Measurements from ENCODE around the gene RCE1.
"Not testable (repeated sequence)": the region's sequence is repeated elsewhere in the genome, so short reads cannot be mapped to it uniquely, and the experiment has no call there.

RCE1 gene, protein sequence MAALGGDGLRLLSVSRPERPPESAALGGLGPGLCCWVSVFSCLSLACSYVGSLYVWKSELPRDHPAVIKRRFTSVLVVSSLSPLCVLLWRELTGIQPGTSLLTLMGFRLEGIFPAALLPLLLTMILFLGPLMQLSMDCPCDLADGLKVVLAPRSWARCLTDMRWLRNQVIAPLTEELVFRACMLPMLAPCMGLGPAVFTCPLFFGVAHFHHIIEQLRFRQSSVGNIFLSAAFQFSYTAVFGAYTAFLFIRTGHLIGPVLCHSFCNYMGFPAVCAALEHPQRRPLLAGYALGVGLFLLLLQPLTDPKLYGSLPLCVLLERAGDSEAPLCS

DNA sequence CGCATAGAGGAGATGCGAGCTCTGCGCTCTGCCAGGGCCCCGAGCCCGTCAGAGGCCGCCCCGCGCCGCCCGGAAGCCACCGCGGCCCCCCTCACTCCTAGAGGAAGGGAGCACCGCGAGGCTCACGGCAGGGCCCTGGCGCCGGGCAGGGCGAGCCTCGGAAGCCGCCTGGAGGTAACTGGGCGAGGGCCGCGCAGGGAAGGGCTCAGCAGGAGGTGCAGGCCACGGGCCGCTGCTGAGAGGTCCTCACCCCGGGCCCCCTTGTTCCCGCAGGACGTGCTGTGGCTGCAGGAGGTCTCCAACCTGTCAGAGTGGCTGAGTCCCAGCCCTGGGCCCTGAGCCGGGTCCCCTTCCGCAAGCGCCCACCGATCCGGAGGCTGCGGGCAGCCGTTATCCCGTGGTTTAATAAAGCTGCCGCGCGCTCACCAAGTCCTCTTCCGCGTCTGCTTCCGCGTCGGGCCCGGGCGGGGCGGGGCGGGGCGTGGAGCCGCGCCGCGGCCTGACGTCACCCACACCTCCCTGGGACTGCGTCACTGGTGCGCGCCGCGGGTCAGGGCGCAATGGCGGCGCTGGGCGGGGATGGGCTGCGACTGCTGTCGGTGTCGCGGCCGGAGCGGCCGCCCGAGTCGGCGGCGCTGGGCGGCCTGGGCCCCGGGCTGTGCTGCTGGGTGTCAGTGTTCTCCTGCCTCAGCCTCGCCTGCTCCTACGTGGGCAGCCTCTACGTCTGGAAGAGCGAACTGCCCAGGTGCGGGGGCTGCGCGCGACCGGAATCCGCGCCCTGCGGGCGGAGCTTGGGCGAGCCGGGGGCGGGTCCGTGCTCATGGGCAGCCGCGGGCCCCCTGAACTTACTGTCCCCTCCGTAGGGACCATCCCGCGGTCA lies at the start of gene RCE1:
RCE1 (plus strand) TSS at position 546 of the 880 bp plus-strand sequence; CDS start at position 561, 15 bp downstream.
- peak; percentile 95 for DNase-seq
- peak; percentile 94 for ATAC-seq

DNA sequence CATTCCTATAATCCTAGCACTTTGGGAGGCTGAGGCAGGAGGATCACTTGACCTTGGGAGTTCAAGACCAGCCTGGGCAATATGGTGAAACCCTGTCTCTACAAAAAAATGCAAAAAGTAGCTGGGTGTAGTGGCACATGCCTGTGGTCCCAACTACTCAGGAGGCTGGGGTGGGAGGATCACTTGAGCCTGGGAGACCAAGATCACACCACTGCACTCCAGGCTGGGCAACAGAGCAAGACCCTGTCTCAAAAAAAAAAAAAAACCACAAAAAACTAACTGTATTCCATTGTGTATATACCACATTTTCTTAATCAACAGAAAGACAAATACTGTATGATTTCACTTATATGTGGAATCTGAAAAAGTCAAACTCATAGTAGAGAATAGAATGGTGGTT lies 43.4 kb upstream of the RCE1 start:
- not testable (repeated sequence) for DNase-seq, ATAC-seq

DNA sequence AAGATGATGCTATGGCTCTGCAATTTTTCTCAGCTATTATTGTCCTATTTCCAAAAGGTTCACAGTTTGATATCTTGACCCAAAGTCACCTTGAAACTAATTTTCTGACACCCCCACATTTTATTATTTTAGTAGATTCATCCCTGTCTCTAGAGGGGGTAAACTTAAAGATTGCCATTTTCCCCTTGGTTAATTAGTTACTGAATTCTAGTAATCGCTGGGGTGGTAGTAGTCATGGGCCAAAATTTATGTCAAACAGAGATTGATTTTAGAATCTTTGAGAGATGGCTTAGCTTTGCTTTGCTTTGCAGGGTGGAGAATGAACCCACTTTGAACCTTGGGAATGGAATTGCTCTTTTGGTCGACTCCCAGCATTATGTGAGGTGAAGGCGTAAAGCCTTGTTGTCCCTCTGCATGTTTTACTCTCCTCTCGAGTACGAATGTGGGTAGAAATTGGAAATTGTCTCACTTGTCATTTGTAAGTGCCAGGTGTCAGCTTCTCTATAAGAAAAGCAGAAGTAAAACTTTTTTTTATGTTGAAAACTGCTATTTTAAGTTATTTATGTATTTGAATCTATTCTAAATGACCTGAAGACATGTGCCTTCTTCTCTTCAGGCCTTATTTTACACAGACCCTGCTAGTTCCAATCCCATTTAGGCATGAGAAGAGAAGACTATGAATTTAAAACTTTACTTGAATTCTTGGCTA lies 42.4 kb upstream of the RCE1 start:
- DNase-seq (no peak), ATAC-seq (no peak)

DNA sequence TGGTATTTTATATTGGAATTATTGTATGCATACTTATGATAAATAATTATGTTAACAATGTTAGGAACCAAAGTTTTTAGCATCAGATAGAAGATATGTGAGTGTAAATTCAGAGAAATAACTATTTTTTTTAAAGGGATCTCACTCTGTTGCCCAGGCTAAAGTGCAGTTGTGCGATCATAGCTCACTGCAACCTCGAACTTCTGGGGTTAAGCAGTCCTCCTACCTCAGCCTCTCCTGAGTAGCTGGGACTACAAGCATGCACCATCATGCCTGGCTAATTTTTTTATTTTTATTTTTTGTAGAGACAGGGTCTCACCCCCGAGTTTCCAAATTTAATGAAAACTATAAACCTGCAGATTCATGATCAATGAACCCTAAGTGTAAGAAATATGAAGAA lies 33.6 kb upstream of the RCE1 start:
- DNase-seq (no peak), ATAC-seq (no peak)

DNA sequence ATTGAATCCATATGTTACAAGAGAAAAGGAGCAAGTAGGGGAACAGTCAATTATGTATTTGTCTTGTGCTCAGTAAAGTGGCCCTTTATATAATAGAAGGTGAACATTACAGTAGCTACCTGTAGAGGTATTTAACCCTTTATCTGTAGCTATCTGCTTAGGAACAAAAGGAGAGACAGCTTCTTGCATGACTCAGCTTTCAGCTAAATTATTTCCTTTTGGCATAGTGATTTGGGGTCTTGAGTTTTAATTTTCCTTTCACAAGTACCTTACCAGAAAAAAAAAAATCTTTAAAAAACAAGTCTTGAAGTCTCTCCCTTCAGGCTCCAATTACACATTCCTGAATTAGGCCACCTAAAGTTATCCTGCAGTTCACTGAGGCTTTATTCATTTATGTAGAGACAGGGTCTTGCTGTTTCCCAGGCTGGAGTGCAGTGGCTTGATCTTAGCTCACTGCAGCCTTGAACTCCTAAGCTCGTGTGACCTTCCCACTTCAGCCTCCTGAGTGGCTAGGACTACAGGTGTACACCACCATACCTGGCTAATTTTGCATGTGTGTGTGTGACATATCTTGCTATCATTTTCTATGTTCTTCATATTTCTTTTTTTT lies 32.6 kb upstream of the RCE1 start:
- ATAC-seq = no peak

DNA sequence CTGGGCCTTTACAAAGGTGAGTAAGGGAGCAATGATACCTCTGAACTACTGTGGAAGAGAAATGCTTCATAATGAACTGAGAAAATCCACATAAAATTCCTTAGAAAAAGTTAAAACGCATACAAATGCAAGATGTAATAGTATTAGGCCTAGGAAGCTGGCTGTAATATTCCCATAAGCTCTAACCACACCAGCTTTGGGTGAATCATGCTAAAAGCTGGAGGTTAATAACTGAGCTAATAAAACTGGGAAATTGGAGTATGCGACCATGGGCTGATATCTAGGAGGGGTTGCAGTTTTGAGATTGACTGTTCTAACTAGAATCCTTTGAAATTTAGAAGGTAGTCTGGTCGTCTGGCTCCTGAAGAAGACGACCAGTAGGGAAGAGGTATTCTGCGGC lies 28.6 kb upstream of the RCE1 start:
- DNase-seq (no peak), ATAC-seq (no peak)

More for the DNA sequence above, 32.6 kb upstream of the RCE1 start:
- no peak for DNase-seq

DNA sequence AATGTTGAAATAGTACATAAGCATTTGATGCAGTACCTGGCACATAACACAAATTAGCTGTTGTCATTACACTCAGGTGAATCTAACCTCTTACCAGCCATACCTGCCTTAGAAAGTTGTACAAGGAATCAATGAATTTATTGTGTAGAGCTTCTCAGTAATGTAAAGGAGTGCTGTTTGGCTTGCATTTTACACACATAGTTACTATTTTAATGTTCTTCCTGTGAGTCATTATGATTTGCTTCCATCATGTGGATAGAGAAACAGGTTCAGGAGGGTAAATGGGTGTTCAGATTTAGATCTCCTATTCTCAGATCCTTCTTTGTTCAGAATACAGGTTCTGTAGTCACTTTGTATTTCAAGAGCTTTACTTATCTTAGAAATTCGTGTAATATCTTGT lies 27.6 kb upstream of the RCE1 start:
- DNase-seq (no peak), ATAC-seq (no peak)

DNA sequence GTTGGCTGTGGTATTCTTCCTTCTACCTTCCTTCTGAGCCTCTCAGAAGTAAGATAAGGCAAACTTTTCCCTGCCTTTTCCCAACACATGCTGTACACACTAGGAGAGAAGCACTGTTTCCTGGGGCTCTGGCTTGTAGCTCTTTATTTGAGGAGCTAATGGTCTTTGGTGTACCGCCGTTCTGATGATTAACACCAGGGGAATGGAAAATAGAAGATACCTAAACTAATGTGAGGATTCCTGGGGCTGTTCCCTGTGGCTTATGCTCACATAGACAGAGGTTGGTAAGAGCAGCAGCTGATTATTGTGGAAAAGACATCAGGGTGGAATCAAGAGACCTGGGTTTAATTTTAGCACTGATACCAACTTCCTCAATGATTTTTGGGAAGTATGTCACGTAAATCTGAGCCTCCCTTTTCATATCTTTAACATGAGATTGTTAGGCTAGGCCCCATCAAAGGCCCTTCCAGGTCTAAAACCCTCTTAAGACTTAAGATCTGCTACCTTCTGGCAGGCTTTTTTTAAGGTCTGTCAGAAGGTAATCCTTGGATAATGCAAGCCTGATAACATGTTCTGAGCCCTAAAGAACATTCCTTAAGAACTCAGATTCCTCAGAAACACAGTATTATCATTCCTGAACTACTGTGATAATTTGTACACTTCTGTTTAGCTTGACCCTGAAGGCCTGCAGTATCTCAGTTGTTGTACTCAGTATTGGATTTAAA lies 24.8 kb upstream of the RCE1 start:
- DNase-seq (no peak), ATAC-seq (no peak)

DNA sequence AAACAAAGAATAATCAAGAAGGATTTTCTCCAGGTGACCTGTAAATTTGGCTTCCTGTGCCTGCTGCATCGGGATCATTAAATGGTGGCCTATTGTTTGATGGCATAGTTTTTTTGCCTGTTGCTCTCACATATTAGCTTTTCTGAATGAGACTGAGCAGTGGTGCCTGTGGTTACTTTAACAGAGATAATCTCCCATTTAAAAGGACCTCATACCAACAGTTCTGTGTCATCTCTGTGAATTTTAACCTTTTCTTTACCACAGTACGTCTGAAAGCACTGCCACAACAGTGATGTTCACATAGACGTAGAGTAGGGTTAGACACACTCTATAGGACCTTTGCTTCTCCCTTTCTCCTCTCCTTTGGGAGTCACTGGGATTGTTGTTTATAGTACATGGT lies 22.9 kb upstream of the RCE1 start:
- DNase-seq (no peak), ATAC-seq (no peak)

DNA sequence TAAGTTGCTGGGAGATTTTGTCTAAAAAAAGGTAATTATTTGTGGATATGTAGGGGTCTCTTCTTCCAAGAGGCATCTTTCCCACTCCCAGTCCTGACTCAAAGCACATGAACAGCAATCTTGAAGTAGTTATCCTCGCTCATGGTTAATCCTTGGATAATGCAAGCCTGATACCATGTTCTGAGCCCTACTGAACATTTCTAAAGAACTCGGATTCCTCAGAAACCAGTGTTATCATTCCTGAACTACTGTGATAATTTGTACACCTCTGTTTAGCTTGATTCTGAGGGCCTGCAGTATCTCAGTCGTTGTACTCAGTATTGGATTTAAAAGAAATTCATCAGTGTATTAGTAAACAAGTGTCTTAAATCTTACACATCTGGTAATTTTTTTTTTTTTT lies 22.3 kb upstream of the RCE1 start:
- ATAC-seq (no peak), DNase-seq (no peak)

DNA sequence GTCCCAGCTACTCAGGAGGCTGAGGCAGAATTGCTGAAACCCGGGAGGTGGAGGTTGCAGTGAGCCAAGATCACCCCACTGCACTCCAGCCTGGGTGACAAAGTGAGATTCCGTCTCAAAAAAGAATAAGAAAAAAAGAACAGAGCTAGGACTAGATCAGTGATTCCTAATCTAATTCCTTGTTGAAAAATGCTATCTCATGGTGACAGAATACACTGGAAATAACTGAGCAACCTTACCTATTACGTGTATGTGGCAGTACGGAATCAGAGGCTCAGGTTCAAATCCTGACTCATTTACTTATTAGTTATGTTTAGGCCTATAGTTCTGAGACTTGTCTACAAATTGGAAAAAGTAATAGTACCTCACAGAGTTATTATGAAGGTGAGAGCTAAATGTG lies 19.5 kb upstream of the RCE1 start:
- no peak for DNase-seq
- no peak for ATAC-seq

DNA sequence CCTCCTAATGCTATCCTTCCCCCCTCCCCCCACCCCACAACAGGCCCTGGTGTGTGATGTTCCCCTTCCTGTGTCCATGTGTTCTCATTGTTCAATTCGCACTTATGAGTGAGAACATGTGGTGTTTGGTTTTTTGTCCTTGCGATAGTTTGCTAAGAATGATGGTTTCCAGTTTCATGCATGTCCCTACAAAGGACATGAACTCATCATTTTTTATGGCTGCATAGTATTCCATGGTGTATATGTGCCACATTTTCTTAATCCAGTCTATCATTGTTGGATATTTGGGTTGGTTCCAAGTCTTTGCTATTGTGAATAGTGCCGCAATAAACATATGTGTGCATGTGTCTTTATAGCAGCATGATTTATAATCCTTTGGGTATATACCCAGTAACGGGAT lies 18.7 kb upstream of the RCE1 start:
- not testable (repeated sequence) for ATAC-seq, DNase-seq

DNA sequence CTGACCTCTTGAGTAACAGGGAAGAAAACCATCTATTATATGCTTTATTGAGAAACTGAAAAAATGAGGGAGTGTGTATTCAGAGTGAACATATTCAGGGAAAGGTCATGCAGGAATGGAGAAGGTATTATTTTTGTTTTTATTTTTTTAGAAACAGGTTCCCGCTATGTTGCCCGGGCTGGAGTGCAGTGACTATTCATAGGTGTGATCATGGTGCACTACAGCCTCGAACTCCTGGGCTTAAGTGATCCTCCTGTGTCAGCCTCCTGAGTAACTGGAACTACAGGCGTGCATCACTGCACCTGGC lies 8.7 kb upstream of the RCE1 start:
- ATAC-seq = no peak
- DNase-seq = no peak

DNA sequence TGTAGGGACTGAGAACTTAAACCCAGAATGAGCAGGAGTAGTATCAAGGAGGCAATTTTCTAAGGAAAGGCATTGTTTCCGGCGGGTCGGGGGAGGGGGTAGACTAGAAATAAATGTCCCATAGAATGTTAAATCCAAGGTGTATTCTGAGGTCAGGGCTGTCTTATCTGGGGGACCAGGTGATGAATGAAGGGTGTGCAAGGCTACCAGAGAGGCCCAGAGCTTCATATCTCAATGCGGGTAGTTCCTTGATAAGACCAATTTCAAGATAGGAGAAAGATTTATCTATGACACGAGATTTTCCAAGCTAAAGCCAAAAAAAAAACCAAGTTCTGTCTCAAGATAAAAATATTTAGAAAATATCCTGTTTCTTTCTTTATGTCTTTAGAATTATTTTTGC lies 8.3 kb upstream of the RCE1 start:
- DNase-seq = no peak
- no peak for ATAC-seq

DNA sequence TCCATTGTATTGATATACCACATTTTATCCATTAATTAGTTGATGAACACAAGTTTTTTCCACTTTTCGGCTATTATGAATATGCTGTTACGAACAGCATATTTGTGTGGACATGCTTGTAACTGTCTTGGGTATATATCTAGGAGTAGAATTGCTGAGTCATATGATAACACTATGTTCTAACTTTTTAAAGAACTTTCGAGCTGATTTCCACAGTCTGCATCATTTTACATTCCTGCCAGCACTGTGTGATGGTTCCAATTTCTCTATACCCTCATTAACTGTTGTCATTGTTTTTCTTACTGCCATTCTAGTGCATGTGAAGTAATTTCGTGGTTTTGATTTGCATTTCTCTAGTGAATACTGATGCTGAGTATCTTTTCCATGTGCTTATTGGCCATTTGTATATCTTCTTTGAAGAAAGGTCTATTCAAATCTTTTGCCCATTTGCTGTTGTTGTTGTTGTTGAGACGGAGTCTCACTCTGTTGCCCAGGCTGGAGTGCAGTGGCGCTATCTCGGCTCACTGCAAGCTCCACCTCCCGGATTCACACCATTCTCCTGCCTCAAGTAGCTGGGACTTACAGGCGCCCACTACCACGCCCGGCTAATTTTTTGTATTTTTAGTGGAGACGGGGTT lies 7.4 kb upstream of the RCE1 start:
- DNase-seq (no peak), ATAC-seq (no peak)

DNA sequence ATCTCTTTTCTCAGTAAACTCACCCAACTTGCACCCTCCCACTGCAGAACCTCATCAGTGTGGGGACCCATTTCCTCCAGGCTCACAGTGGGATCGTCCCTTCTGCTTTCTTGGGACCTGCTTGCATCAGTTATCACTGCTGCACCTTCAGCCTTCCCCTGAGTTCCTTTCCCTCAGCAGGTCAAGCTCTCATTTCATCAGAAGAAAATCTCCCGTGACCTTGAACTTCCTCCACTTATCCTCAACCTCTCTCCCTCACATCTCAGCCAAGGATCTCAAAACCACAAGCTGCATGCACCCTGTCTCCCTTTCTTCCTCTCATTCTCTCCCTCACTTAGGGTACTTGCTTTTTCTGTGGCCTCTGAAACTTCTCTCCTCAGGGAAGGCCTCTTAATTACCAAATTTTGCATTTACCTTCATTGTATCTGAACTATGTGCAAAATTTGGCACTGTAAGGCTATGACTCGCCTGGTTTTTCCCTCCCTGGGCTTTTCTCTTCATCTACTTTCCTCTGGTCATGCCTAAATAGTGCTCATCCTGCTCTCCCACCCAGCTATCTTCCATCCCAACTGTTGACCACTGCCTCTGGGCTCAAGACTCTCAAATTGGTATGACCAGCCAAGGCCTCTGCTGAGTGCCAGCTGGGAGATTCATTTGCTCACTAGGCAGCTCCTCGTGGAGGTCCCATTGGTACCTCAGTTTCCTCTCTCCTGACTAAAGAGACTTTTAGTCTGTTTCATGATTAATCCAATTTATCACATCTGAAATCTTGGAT lies 2.7 kb upstream of the RCE1 start:
- no peak for ATAC-seq
- no peak for DNase-seq

DNA sequence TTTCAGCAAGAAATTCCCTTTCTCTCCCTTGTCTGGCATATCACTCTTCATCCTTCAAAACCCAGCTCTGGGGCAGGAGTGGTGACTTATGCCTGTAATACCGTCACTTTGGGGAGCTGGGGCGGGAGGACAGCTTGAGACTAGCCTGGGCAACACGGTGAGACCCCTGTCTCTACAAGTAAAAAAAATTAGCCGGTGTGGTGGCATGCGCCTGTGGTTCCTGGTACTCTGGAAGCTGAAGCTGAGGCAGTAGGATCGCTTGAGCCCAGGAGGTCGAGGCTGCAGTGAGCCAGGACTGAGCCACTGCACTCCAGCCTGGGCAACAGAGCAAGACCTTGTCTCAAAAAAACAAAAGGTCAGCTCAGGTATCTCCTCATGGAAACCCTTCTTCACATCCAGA lies 1.4 kb upstream of the RCE1 start:
- ATAC-seq (no peak), DNase-seq (no peak)

DNA sequence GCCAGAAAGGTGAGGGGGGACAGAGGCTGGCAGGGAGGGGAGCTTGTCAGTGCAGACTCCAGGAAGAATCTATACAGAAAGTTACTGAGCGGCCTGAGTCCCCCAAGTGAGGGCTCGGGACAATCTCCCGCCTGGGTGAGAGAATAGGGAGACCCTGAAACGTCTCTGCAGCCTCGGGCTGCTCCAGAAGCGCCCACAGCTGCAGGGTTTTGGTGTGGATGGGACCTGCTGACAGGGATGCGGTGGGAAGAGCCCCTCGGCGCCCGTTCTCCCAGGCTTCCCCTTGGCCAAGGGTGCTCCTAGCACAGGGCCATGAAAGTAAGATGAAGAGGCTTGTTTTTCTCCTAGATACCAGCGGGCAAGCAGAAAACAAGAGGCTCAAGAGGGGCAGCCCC lies 743 bp upstream of the RCE1 start:
- no peak for DNase-seq
- no peak for ATAC-seq

DNA sequence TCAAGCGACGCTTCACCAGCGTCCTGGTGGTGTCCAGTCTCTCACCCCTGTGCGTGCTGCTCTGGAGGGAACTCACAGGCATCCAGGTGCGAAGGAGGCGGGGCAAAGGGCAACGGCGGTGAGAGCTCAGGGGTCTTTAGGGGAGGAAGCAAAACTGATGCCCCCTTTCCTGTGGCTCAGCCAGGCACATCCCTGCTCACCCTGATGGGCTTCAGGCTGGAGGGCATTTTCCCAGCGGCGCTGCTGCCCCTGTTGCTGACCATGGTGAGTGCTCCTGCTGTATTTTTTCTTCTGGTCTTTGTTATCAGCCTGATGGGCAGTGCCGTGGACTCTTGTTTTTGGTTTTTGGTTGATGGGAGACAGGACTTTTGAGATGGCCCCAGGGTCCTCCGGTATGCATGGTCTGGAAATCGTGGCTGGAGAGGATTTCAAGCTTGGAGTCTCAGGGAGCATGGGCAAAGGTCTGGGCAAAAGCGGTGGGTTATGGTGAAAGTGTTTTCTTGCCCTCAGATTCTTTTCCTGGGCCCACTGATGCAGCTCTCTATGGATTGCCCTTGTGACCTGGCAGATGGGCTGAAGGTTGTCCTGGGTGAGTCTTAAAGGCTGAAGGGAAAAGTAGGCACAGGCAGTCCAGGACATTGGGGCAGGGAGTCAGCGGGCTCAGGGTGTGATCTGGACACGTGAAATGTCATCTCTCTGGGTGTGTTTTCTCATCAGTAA lies 695 bp downstream of the RCE1 start:
- no peak for ATAC-seq
- no peak for DNase-seq
